HT-29 (cell line): ENCODE measurements around the gene GLIPR1L2. TPM values are rescaled to one million over a fixed set of nuclear protein-coding genes. Genes with fewer than 3 reads are reported as not detected.
"Not testable (repeated sequence)": the region's sequence is repeated elsewhere in the genome, so short reads cannot be mapped to it uniquely, and the experiment has no call there.

Source experiments
- DNase-seq: peaks from one replicate; pipeline ENCODE4 v3.0.0-alpha.2; 2015; ENCODE audit warnings: low spot score
- total RNA-seq: library from RNA; depleted of rRNA; stranded (reverse); fragments of >200 nt; shearing (Covaris generic); gene quantifications from 2 replicates; pipeline ENCODE4 v1.2.3, GENCODE V29; 2014; rRNA removed

The GLIPR1L2 gene
- 0.39 TPM in 1 of 2 replicates, not detected in the other for total RNA-seq

DNA sequence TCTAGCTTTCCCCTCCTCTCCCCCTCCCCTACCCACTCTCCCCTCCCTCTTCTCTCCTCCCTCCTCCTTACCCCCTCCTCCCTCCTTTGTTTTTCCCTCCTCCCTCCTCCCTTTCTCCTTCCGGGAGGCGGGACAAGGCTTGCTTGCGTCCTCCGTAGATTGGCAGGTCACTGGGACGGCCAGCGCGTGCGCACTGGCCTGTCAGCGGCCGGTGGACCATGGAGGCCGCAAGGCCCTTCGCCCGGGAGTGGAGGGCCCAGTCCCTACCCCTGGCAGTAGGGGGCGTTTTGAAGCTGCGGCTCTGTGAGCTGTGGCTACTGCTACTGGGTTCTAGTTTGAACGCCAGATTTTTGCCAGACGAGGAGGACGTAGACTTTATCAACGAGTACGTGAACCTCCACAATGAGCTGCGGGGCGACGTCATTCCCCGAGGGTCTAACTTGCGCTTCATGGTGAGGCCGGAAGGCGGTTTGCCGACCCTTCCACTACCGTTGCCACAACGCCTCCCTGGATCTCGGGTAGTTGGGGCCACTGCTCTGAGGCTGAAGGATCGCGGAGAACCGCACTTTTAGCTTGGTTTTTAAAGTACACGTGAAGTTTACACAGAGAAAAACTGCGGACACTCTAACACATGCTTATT lies at the start of gene GLIPR1L2:
TSS of gene GLIPR1L2 (plus strand) at position 191 of the 640 bp plus-strand sequence. CDS start at position 219, 28 bp downstream.
- DNase-seq, result peak; percentile 98

DNA sequence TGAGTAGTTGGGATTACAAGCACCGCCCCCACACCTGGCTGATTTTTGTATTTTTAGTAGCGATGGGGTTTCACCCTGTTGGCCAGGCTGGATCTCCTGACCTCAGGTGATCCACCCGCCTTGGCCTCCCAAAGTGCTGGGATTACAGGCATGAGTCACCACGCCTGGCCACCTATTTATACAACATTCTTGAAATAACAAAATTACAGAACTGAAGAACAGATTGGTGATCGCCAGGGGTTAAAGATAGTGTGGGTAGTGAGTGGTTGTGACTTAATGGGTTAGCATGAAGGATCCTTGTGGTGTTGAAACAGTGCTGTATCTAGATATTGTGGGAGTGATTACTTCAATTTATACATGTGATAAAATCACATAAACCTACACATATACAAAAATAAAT lies 49.0 kb upstream of the GLIPR1L2 start:
- DNase-seq, result no peak

DNA sequence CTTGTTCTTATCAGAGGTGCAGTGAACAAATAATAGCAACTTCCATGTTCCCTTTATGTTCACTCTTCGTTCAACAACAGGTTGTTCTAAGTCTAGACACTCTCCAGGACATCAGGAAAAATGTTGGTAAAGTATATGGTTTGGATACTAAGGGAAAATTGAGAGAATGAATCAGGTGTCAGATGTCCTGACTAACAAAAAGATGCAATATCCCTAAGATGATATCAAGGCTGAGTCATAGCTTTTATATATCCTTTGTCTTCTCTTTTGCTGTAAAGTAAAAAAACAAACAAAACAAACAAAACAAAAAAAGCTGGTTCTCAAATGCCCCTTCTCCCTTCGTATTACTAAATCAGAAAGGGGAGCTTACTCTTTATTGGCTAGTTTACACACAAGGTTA lies 45.4 kb upstream of the GLIPR1L2 start:
- no peak for DNase-seq

DNA sequence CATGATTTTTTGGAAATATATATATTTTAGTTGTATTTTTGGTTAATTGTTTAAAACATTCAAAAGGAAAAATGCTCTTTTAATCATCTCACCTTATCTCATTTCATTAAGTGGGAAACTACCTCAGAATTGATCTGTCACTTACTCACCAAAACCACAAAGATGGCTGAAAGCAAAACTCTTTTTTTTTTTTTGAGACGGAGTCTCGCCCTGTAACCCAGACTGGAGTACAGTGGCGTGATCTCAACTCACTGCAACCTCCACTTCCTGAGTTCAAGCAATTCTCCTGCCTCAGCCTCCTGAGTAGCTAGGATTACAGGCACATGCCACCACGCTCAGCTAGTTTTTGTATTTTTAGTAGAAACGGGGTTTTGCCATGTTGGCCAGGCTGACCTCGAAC lies 44.7 kb upstream of the GLIPR1L2 start:
- not testable (repeated sequence) for DNase-seq

DNA sequence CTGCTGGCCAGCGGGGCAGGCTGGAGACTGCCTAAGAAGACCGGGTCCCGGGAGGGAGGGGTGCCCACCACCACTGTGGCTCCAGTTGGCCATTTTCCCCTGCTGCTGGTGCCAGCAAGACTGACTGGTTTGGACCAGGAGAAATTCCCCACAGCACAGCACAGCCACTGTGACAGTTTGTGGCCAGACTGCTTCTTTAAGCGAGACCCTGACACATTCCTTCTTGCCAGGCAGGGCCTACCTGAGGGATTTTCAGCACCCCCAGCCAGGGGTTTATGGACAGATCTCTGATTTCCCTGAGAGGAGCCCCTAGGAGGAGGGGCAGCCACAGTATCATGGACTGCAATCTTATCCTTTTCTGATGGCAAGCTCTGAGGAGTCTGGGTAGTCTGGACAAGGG lies 40.9 kb upstream of the GLIPR1L2 start:
- no peak for DNase-seq

DNA sequence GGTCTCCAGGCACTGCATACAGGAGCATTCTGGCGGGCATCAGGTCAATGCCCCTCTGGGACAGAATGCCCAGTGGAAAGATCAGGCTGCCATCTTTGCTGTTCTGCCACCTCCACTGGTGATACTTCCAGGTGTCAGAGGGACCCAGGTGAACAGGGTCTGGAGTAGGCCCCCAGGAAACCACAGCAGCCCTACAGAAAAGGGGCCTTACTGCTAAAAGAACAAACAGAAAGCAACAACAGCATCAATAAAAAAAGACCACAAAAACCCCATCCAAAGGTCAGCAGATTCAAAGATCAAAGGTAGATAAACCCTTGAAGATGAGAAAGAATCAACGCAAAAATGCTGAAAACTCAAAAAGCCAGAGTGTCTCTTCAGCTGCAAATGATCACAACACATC lies 40.5 kb upstream of the GLIPR1L2 start:
- DNase-seq, result no peak

DNA sequence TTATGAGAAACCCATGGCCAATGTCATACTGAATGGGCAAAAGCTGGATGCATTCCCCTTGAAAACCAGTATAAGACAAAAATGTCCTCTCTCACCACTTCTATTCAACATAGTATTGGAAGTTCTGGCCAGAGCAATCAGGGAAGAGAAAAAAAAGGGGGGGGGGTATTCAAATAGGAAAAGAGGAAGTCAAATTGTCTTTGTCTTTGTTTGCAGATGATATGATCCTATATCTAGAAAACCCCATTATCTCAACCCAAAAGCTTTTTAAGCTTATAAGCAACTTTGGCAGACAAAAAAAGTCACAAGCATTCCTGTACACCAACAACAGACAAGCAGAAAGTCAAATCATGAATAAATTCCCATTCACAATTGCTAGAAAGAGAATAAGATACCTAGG lies 36.9 kb upstream of the GLIPR1L2 start:
- no peak for DNase-seq

DNA sequence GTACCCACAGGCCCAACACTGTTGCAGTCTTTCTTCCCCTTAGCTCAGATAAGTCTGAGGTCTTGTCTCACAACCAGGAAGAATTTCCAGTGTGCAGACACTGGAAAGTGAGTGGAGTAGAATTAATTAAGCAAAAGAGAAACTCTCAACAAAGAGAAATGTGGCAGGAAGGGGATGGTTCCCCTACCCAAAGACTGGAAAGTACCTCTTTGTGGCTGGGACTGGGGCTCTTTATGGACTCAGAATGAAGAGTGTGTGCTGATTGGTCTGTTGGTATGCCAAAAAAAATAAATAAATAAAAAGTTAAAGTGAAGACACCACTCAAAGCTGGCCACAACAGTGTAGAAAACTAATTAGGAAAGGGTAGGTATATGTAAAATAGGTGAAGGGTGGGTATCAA lies 30.0 kb upstream of the GLIPR1L2 start:
- DNase-seq, result no peak

DNA sequence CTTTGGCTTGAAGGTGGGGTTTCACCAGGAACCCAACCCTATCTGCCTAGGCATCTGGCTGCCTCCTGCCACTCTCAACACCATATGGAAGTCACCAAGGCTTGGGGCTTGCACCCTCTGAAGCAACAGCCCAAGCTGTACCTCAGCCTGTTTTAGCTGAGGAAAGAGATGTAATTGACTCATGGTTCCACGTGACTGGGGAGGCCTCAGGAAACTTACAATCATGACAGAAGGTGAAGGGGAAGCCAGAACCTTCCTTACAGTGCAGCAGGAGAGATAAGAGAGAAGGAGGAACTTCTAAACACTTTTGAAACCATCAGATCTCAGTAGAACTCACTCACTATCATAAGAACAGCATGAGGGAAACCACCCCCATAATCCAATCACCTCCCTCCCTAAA lies 29.5 kb upstream of the GLIPR1L2 start:
- no peak for DNase-seq

DNA sequence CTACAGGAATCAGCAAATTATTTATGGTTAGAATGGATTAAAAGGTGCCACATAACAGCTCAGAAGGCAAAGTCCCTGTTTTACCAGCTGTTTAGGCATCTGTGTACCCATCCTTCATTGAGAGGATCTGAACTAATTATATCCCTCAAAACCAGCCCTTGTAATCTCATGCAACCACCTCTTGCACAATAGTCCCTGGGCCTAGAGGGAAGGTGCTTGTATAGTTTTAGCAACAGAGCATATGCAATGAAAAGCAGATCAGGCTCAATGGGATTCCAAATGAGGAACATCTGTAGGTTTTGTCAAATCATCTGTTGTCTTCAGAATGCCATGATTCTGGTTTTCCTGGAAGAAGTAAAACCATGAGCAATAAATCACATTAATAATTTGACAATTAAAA lies 26.0 kb upstream of the GLIPR1L2 start:
- no peak for DNase-seq

DNA sequence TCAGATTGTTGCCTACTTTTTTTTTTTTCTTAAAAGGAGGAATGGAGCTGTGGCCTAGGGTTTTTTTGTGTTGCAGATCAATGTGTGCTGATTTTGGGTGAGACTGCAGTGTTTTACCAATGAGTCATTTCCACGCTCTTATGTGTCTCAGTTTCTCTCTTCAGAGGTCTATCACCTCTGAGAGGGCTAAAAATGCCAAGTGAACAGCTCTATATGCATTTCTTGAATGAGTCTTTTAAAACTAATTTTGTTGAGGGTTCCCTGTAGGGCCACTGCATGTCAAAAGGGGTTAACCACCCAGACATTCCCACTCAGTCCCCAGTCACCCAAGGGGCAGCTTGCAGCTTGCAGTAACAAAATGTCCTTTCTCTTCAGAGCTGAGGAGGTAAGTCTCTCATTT lies 24.3 kb upstream of the GLIPR1L2 start:
- no peak for DNase-seq

DNA sequence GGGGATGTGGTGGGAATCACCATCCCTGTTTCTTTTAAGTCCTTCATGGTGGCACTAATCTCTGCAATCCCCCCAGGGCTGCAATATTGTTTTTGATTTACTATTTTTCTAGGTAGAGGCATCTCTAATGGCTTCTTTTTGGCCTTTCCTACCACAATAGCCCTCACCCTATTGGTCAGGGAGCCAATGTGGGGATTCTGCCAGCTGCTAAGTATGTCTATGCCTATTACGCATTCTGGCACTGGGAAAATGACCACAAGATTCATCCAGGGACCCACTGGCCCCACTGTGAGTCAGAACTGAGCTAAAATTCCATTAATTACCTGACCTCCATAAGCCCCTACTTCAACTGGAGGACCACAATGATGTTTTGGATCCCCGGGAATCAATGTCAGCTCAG lies 15.9 kb upstream of the GLIPR1L2 start:
- no peak for DNase-seq

DNA sequence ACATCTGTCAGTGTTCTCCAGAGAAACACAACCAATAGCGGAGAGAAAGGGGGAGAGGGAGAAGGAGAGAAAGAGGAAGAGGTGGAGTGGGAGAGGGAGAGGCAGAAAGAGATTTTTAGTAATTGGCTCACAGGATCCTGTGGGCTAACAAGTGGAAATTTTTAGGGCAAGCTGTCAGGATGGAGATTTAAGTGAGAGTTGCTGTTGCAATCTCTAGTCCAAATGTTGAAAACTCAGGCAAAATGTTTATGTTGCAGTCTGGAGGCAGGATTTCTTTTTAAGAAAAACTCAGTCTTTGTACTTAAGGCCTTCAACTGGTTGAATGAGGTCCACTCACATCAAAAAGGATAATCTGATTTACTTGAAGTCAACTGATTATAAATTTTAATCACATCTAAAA lies 12.5 kb upstream of the GLIPR1L2 start:
- no peak for DNase-seq

DNA sequence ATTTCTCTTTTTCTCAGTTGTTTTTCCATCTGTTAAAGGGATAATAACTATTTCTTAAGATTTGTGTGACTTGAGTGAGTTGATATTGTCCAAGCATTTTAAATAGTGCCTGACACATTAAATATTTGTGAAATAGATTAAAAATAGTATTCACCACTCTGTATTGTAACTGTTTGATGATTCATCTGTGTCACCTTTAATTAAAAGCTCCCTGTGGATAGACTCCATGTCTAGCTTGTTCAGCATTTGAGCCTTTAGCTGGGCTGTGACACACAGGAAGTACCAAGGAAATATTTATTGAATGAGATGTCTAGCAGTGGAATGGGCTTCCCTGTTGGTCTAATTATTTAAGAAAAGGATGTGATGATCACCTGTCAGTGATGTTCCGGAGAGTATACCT lies 1.8 kb upstream of the GLIPR1L2 start:
- DNase-seq, result no peak

DNA sequence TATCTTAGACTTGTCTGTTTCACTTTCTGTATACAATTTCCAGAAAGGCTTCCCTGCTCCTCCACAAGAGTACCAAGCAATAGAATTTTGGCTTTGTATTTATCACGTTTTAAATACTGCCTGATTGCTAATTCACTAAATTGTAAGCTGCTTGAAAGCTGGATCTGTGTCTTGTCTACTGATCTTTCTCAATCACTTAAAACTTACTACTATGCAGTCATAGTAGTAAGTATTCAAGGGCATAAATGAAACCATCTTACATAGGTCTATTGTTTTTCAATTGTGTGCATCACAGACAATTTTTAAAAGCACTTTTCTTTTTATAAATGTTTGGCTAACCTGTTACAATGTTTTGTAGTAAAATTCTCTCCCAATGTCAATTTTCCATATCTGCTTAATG lies 1.2 kb upstream of the GLIPR1L2 start:
- peak; percentile 1 for DNase-seq

DNA sequence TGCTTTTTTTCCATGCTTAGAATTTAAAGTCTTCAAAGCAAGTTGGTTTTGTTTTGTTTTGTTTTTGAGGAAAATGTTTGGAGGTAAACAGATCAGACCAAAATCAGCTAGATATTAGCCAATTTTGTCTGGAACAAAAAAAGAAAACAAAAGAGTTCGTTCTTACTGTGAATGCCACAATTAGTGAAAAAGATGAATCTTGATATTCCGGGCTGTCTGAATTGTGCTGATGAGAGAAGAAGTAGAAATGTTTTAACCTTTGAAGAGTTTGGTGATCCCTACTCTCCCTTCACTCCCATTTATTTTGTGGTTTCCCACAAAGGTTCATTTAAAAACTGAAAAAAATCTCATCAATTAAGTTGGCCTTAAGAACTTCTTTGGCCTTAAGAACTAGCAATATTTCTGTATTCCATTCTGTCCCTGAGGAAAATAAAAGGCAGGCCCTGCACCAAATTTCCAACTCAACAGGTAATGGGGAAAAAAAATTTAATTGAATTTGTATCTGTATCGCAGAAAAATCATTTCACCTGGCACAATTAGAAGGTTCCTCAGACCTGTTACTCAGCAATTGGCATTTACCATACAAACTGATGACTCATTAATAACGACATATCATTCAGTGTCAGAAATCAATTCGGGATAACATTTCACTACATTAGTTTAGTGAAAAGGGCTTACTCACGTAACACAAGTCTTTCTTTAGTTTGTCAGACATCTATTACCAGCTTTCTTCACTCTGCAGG lies 562 bp upstream of the GLIPR1L2 start:
- DNase-seq, result peak; percentile 18

DNA sequence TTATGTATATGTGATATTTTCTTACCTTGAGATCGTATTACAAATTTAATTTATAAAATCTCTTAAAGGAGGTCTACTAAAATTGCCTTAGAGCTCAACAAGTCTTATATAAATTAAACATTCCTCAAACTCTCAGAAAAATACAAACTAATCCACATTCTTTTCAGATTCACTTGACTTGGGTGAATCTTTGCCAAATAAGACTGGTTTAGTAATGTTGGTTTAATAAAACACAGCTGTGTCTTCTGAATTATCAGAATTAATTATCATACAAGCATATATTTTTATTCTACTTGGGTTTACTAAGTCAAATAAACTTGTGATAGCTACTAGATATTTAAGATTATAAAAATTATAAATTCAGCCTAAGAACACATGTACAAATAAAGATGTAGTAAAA lies 13.3 kb downstream of the GLIPR1L2 start:
- no peak for DNase-seq

DNA sequence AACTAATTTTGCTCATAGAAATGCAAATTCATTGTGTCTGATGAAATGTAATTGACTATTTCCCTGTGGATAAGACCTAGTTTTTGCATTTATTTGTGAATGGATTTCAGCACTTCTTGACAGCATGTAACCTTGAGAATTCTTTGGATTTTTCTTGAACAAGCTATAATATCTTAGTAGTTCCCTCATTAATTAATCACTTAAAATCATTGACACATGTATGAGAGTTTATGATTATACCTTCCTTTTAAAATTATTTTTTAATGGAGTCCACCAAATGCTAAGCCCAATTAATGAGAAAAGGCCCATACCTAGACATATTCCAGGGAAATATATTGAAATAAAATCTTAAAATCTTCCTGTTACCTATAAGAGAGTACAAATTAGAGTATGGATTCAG lies 16.8 kb downstream of the GLIPR1L2 start:
- no peak for DNase-seq

DNA sequence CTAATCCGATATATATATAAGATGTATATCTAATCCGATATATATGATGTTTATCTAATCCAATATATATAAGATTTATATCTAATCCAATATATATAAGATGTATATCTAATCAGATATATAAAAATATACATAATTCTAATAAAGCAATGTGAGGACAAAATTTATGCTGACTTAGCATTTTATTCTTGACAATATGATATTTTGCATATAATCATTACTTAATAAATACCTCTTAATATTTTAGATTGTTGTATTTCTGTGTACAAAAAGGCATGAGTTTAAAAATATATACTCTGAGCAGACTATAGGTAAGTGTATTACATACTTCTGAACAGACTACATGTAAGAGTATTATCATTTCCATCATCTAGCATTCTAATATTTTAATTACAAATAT lies 18.9 kb downstream of the GLIPR1L2 start:
- no peak for DNase-seq

DNA sequence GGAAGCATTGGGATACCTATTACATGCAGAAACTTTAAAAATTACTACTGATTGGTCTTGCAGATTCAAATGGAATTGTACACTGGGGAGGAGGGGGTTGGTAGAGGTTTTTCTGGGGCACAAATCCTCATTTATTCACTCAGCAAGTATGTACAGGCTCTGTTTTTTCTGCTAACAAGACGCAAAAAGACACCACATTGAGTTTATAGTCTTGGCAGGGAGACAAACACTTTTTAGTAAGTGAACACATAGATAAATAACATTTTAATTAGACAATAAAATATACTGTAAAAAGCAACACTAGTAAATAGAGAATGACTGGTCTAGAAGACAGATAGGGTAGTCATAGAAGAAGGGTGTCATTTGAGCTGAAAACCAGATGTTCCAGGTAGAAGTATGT lies 23.8 kb downstream of the GLIPR1L2 start:
- no peak for DNase-seq

DNA sequence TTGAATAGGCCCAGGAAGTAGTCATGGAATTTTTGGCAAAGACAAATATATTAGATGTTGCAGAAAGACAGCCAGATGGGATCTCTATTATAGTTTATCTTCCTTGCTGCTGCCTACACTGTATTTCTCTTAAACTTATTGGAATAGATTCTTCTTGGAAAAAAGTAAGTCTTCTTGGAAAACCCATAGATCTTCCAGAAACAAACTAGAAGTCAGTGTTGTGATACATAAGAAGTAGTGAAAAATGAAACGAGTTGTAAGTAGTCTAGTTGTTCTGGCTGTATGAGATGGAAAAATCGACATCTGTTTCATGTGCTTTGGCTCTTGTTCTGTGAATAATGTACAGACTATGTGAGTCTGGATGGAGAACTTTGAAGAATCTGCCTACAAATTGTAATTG lies 29.0 kb downstream of the GLIPR1L2 start:
- DNase-seq, result no peak

DNA sequence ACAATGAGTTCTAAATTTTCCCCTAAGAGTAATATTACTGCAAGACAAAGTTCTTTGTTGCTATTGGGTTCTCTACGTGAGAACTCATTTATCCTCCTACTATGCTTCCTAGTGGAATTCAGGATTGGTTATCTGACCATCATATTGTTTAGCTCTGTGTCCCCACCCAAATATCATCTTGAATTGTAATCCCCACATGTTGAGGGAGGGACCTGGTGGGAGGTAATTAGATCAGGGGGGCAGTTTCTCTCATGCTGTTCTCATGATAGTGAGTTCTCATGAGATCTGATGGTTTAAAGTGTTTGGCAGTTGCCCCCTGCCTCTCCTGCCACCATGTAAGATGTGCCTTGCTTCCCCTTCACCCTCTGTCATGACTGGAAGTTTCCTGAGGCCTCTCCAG lies 36.6 kb downstream of the GLIPR1L2 start:
- DNase-seq, result no peak

DNA sequence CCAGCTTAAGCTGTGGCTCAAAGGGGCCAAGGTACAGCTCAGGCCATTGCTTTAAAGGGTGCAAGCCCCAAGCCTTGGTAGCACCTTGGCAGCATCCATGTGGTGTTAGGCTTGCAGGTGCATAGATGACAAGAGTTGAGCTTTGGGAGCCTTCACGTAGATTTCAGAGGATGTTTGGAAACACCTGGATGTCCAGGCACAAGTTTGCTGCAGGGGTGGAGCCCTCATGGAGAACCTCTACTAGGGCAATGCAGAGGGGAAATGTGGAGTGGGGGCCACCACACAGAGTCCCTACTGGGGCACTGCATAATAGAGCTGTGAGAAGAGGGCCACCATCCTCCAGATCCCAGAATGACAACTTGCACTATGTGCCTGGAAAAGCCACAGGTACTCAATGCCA lies 37.9 kb downstream of the GLIPR1L2 start:
- DNase-seq, result no peak

DNA sequence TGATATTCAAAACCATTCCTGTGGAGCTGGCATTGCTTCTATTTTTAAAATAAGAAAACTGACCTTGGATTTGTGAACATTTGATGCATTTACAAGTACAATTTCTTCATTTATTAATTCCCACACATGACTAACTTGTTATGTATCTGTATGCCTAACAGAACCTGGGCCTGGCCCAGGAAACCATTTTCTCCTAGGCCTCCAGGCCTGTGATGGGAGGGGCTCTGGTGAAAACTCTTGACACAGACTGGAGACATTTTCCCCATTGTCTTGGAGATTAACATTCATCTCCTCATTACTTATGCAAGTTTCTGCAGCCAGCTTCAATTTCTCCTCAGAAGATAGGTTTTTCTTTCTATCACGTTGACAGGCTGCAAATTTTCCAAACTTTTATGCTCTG lies 42.0 kb downstream of the GLIPR1L2 start:
- DNase-seq, result no peak
